Karpas-422 (cell line): Measurements from ENCODE around the gene SPAG16. TPM values are rescaled to one million over a fixed set of nuclear protein-coding genes. Genes with fewer than 3 reads are reported as not detected.
"Not testable (repeated sequence)": the region's sequence is repeated elsewhere in the genome, so short reads cannot be mapped to it uniquely, and the experiment has no call there.

Experiments
- DNase-seq: peaks from one replicate; pipeline ENCODE4 v3.0.0-alpha.2; 2015
- H2AFZ ChIP-seq: fragments of 200-600 bp; sonication (generic); 2 replicates; pipeline ENCODE4 v1.6.1; 2014; ENCODE audit warnings: antibody characterized with exemption, low read length, mixed read lengths
- H3K27ac ChIP-seq: fragments of 200-600 bp; sonication (generic); 2 replicates; pipeline ENCODE4 v1.5.1; 2014; ENCODE audit warnings: mild to moderate bottlenecking, low read length, moderate library complexity
- H3K27me3 ChIP-seq: fragments of 200-600 bp; sonication (generic); 2 replicates; pipeline ENCODE4 v1.6.1; 2014; ENCODE audit warnings: low read length, mixed read lengths
- H3K36me3 ChIP-seq: fragments of 200-600 bp; sonication (generic); 2 replicates; pipeline ENCODE4 v1.6.1; 2014; ENCODE audit warnings: low read length, mixed read lengths; ENCODE audit not compliant: insufficient read depth
- H3K4me1 ChIP-seq: fragments of 200-600 bp; sonication (generic); 2 replicates; pipeline ENCODE4 v1.6.1; 2014; ENCODE audit warnings: mild to moderate bottlenecking, low read length, mixed read lengths
- H3K4me2 ChIP-seq: fragments of 200-600 bp; sonication (generic); 2 replicates; pipeline ENCODE4 v1.6.1; 2014; ENCODE audit warnings: low read length, low read depth, mild to moderate bottlenecking; ENCODE audit not compliant: poor library complexity, severe bottlenecking
- H3K4me3 ChIP-seq: fragments of 200-600 bp; sonication (generic); 2 replicates; pipeline ENCODE4 v1.5.1; 2014; ENCODE audit warnings: mild to moderate bottlenecking, antibody characterized with exemption, low read length, mixed read lengths
- H3K79me2 ChIP-seq: fragments of 200-600 bp; sonication (generic); 2 replicates; pipeline ENCODE4 v1.6.1; 2014; ENCODE audit warnings: mild to moderate bottlenecking, low read length, mixed read lengths
- H3K9ac ChIP-seq: fragments of 200-600 bp; sonication (generic); 2 replicates; pipeline ENCODE4 v1.6.0; 2014; ENCODE audit warnings: low read length
- H3K9me2 ChIP-seq: fragments of 200-600 bp; sonication (generic), shearing (Covaris generic); replicated peaks from 2 replicates; pipeline ENCODE4 v1.6.0; 2014; ENCODE audit warnings: mild to moderate bottlenecking, low read length, moderate library complexity; ENCODE audit not compliant: insufficient read depth
- H3K9me3 ChIP-seq: fragments of 300-700, 200-600 bp; sonication (generic); 2 replicates; pipeline ENCODE4 v1.6.1; 2014; ENCODE audit warnings: low read length, mixed read lengths
- H4K20me1 ChIP-seq: fragments of 200-600 bp; sonication (generic); 2 replicates; pipeline ENCODE4 v1.6.1; 2014; ENCODE audit warnings: mild to moderate bottlenecking, antibody characterized with exemption, low read length, low read depth; ENCODE audit not compliant: insufficient read depth
- total RNA-seq: library from RNA; depleted of rRNA; stranded (reverse); fragments of >200 nt; shearing (Covaris generic); gene quantifications from 2 replicates; pipeline ENCODE4 v1.2.3, GENCODE V29; 2014; ENCODE audit warnings: low replicate concordance

SPAG16 gene
- total RNA-seq, 1 experiment from 2014 or later: 67.8 TPM

GRCh38 chr2:213718411-213718810, 434.1 kb downstream of the SPAG16 start:
- not testable (repeated sequence) for H3K4me2 ChIP-seq, H3K9me2 ChIP-seq, H3K27ac ChIP-seq, H3K4me3 ChIP-seq, H3K4me1 ChIP-seq, H3K9ac ChIP-seq, DNase-seq, H3K27me3 ChIP-seq, H2AFZ ChIP-seq, H3K36me3 ChIP-seq, H3K79me2 ChIP-seq, H3K9me3 ChIP-seq, H4K20me1 ChIP-seq

- Histone ChIP-seq H3K4me2 (no peak overlapping the region), H3K4me3 (no peak overlapping the region), H3K36me3 (no peaks in the 10 kb centered on the region), H3K27ac (no peak overlapping the region), H4K20me1 (no peaks in the 10 kb centered on the region), H3K79me2 (no peaks in the 10 kb centered on the region), H3K9ac (no peak overlapping the region), H3K9me2 (no peaks in the 10 kb centered on the region), H2AFZ (no peak overlapping the region), H3K27me3 (no peaks in the 10 kb centered on the region), H3K4me1 (no peaks in the 10 kb centered on the region), H3K9me3 (no peaks in the 10 kb centered on the region; the same call in 1 of the 2 replicates)
- DNase-seq: no peak
Observed at GRCh38 chr2:213722565-213722964, 438.3 kb downstream of the SPAG16 start.

GRCh38 chr2:213723041-213723560, 438.8 kb downstream of the SPAG16 start:
- H3K9ac ChIP-seq: no peak overlapping the region
- no peaks in the 10 kb centered on the region for H3K79me2 ChIP-seq
- H3K4me2 ChIP-seq: no peak overlapping the region
- no peaks in the 10 kb centered on the region for H3K9me2 ChIP-seq
- no peak overlapping the region for H2AFZ ChIP-seq
- no peak overlapping the region for H3K27ac ChIP-seq
- H3K9me3 ChIP-seq: no peaks in the 10 kb centered on the region; the same call in 1 of the 2 replicates
- no peak overlapping the region for H3K4me3 ChIP-seq
- H3K36me3 ChIP-seq: no peaks in the 10 kb centered on the region
- no peak for DNase-seq
- H4K20me1 ChIP-seq: no peaks in the 10 kb centered on the region
- no peaks in the 10 kb centered on the region for H3K27me3 ChIP-seq
- no peaks in the 10 kb centered on the region for H3K4me1 ChIP-seq

GRCh38 chr2:213723707-213724106, 439.4 kb downstream of the SPAG16 start:
- Histone ChIP-seq H3K9ac (no peak overlapping the region), H3K4me3 (no peak overlapping the region), H3K36me3 (no peaks in the 10 kb centered on the region), H3K9me3 (no peaks in the 10 kb centered on the region; the same call in 1 of the 2 replicates), H3K9me2 (no peaks in the 10 kb centered on the region), H2AFZ (no peak overlapping the region), H4K20me1 (no peaks in the 10 kb centered on the region), H3K27me3 (no peaks in the 10 kb centered on the region), H3K4me2 (no peak overlapping the region), H3K79me2 (no peaks in the 10 kb centered on the region), H3K27ac (no peak overlapping the region), H3K4me1 (no peaks in the 10 kb centered on the region)
- no peak for DNase-seq

GRCh38 chr2:213726101-213726500, 441.8 kb downstream of the SPAG16 start:
- Histone ChIP-seq H3K9me2 (no peaks in the 10 kb centered on the region), H3K4me1 (no peaks in the 10 kb centered on the region), H3K4me3 (no peak overlapping the region), H2AFZ (no peak overlapping the region), H4K20me1 (no peaks in the 10 kb centered on the region), H3K9me3 (no peaks in the 10 kb centered on the region; the same call in 1 of the 2 replicates), H3K27ac (no peak overlapping the region), H3K36me3 (no peaks in the 10 kb centered on the region), H3K79me2 (no peaks in the 10 kb centered on the region), H3K9ac (no peak overlapping the region), H3K27me3 (no peaks in the 10 kb centered on the region), H3K4me2 (no peak overlapping the region)
- DNase-seq: no peak

- H3K27me3 ChIP-seq: no peaks in the 10 kb centered on the region
- H3K4me1 ChIP-seq: no peaks in the 10 kb centered on the region
- H3K27ac ChIP-seq: no peak overlapping the region
- no peaks in the 10 kb centered on the region for H4K20me1 ChIP-seq
- H3K36me3 ChIP-seq: no peaks in the 10 kb centered on the region
- H3K4me3 ChIP-seq: no peak overlapping the region
- no peaks in the 10 kb centered on the region for H3K9me2 ChIP-seq
- H3K9me3 ChIP-seq: no peaks in the 10 kb centered on the region
- DNase-seq: no peak
- H2AFZ ChIP-seq: no peak overlapping the region
- H3K9ac ChIP-seq: no peak overlapping the region
- H3K79me2 ChIP-seq: no peaks in the 10 kb centered on the region
- no peak overlapping the region for H3K4me2 ChIP-seq
Observed at GRCh38 chr2:213733893-213734292, 449.6 kb downstream of the SPAG16 start.

- no peaks in the 10 kb centered on the region for H3K36me3 ChIP-seq
Observed at GRCh38 chr2:213740453-213740852, 456.2 kb downstream of the SPAG16 start.

GRCh38 chr2:213751446-213751845, 467.2 kb downstream of the SPAG16 start:
- no peaks in the 10 kb centered on the region for H3K36me3 ChIP-seq
- H3K4me2 ChIP-seq: no peak overlapping the region
- H4K20me1 ChIP-seq: no peaks in the 10 kb centered on the region
- H3K9ac ChIP-seq: no peak overlapping the region
- no peak overlapping the region for H3K4me3 ChIP-seq
- H3K27me3 ChIP-seq: no peaks in the 10 kb centered on the region
- H3K9me2 ChIP-seq: no peaks in the 10 kb centered on the region
- H3K9me3 ChIP-seq: 0 out of 2 replicates have a peak, but pooled peaks cover 3% of the 10 kb centered on the region
- H3K79me2 ChIP-seq: no peaks in the 10 kb centered on the region
- H2AFZ ChIP-seq: peak overlapping the region; percentile 25
- H3K27ac ChIP-seq: no peak overlapping the region
- no peak for DNase-seq
- H3K4me1 ChIP-seq: peaks cover 6% of the 10 kb centered on the region; the same call in 1 of the 2 replicates

More at GRCh38 chr2:213740453-213740852, 456.2 kb downstream of the SPAG16 start:
- Histone ChIP-seq H3K27me3 (no peaks in the 10 kb centered on the region), H3K27ac (no peak overlapping the region), H3K9me3 (peaks cover 9% of the 10 kb centered on the region; the same call in 1 of the 2 replicates), H3K4me1 (no peaks in the 10 kb centered on the region), H3K4me2 (no peak overlapping the region), H3K9me2 (no peaks in the 10 kb centered on the region), H3K9ac (no peak overlapping the region), H2AFZ (no peak overlapping the region), H3K79me2 (no peaks in the 10 kb centered on the region), H3K4me3 (no peak overlapping the region), H4K20me1 (no peaks in the 10 kb centered on the region)
- DNase-seq: no peak
